ENCODE data around the gene IGSF22. TPM values are rescaled to one million over a fixed set of nuclear protein-coding genes. Genes with fewer than 3 reads are reported as not detected.

IGSF22 gene
- total RNA-seq, 2 experiments from 2014 or later = 4.0 to 5.0 TPM

DNA sequence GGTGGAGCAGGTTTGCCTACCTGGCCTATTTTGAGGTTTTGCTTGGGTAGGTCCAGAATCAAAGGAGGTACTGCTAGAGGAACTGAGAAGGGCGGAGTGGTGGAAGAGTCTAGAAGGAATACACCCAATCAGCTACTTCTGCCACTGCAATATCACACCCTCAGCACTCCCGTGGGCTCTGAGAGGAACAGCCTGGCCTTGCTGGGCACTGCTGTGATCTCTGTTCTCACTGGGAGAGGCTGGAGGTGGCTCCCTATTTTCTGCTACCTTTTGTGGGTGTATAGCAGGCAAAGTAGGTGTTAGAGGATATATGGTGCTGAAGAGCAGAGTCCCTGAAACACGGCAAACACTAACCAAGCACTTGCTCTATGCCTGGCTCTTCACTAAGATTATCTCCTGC, 25.0 kb upstream of the IGSF22 start:
- H3K27ac Mint-ChIP-seq = no peak overlapping the region
- H3K4me1 Mint-ChIP-seq (ENCODE audit: low read depth) = no peaks in the 10 kb centered on the region
- no peak overlapping the region for H3K4me3 ChIP-seq (ENCODE audit: low read length)
- H3K27me3 ChIP-seq (ENCODE audit: control insufficient read depth in 1 of 2, insufficient read depth in 2 of 2, low read length in 2 of 2) = peaks cover 4% of the 10 kb centered on the region in 2 experiments
- ChIA-PET CTCF (no interaction called here), POLR2A (no interaction called here)
- no peak for ATAC-seq (ENCODE audit: poor library complexity)
- H3K4me3 Mint-ChIP-seq = no peak overlapping the region
- no peaks in the 10 kb centered on the region for H3K27me3 Mint-ChIP-seq
- no peak overlapping the region for H3K27ac ChIP-seq (ENCODE audit: low read depth in 1 of 2, low read length in 2 of 2)
- no peak for DNase-seq
- H3K9me3 ChIP-seq (ENCODE audit: control insufficient read depth in 1 of 2, insufficient read depth in 1 of 2, low read length in 2 of 2) = no peaks in the 10 kb centered on the region
- intact Hi-C loops (cut with DNase I, micrococcal nuclease) = no loop called here
- no peaks in the 10 kb centered on the region for H3K36me3 Mint-ChIP-seq (ENCODE audit: low read depth)
- H3K4me1 ChIP-seq (ENCODE audit: insufficient read depth, low read length) = no peaks in the 10 kb centered on the region
- H3K9me3 Mint-ChIP-seq = no peaks in the 10 kb centered on the region
- TF ChIP-seq CTCF (IDR thresholded peaks at IDR 0.05) = no peak
- H3K36me3 ChIP-seq (ENCODE audit: insufficient read depth, low read length) = no peaks in the 10 kb centered on the region

DNA sequence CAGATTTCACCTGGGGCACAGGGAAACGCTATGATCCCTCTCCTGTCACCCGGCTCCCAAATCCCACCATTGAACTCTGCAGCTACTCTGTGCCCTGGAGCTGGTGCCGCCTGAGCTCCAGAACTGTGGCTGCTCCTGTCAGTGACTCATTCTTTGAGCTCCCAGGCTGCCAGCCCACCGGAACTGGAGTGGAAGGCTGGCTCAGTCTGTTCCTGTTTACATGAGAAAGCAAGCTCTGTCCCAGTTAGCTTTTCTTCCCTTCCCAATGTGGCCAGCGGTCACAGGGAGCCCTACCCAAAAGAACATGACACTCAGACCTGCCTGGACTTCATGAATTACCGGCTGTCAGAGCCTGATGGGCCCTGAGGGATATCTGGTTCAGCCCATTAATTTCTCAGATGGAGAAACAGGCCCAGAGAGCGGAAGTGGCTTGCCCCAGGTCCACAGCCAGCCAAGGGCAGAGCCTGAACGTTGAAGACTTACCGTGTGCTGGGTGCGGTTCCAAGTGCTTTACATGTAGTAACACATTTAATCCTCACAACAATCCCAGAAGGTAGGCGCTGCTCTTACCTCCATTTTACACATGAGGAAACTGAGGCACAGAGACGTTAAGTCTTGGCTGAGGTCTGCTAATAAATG, 23.8 kb upstream of the IGSF22 start:
- ChIA-PET CTCF (no interaction called here), POLR2A (no interaction called here)
- H3K4me1 ChIP-seq (ENCODE audit: insufficient read depth, low read length) = no peaks in the 10 kb centered on the region
- H3K9me3 ChIP-seq (ENCODE audit: control insufficient read depth in 1 of 2, insufficient read depth in 1 of 2, low read length in 2 of 2) = no peaks in the 10 kb centered on the region
- no peaks in the 10 kb centered on the region for H3K27me3 Mint-ChIP-seq
- TF ChIP-seq CTCF (IDR thresholded peaks at IDR 0.05) = no peak
- no peak overlapping the region for H3K4me3 ChIP-seq (ENCODE audit: low read length)
- no peaks in the 10 kb centered on the region for H3K4me1 Mint-ChIP-seq (ENCODE audit: low read depth)
- H3K27ac ChIP-seq (ENCODE audit: low read depth in 1 of 2, low read length in 2 of 2) = no peak overlapping the region
- H3K36me3 Mint-ChIP-seq (ENCODE audit: low read depth) = no peaks in the 10 kb centered on the region
- ATAC-seq (ENCODE audit: poor library complexity) (no peak), DNase-seq (no peak)
- intact Hi-C loops (cut with DNase I, micrococcal nuclease) = no loop called here
- H3K36me3 ChIP-seq (ENCODE audit: insufficient read depth, low read length) = no peaks in the 10 kb centered on the region
- peaks cover 4% of the 10 kb centered on the region in 2 experiments for H3K27me3 ChIP-seq (ENCODE audit: control insufficient read depth in 1 of 2, insufficient read depth in 2 of 2, low read length in 2 of 2)
- no peak overlapping the region for H3K27ac Mint-ChIP-seq
- H3K9me3 Mint-ChIP-seq = no peaks in the 10 kb centered on the region
- H3K4me3 Mint-ChIP-seq = no peak overlapping the region

DNA sequence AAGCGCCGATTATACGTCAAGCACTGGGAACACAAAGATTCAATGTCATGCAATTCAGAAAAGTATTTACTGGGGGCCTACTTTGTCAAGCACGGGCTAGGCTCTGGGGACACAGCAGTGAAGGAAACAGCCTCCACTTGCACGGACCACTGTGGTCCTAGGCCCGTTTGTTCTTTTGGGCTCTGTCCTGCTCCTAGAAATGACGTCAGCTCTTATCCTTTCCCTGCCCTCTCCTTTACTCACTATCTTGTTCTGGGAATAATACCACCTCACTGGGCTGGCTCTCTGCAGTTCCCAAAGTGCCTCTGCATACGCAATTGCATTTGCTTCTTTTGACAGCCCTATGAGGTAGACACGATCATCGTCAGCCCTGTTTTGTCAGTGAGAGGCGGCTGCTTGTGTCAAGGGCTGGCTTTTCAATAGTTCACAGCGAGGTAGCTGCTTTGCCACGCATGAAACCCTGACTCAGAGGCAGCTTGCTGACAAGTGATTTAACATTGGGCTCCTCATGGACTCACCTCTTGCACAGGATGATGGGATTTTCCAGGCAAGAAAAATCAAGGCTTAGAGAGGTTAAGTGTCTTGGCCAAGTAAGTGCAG, 22.9 kb upstream of the IGSF22 start:
- no peaks in the 10 kb centered on the region for H3K27me3 Mint-ChIP-seq
- H3K36me3 Mint-ChIP-seq (ENCODE audit: low read depth) = no peaks in the 10 kb centered on the region
- DNase-seq (no peak), ATAC-seq (ENCODE audit: poor library complexity) (no peak)
- ChIA-PET CTCF (no interaction called here), POLR2A (no interaction called here)
- peaks cover 4% of the 10 kb centered on the region in 2 experiments for H3K27me3 ChIP-seq (ENCODE audit: control insufficient read depth in 1 of 2, insufficient read depth in 2 of 2, low read length in 2 of 2)
- no peak overlapping the region for H3K27ac ChIP-seq (ENCODE audit: low read depth in 1 of 2, low read length in 2 of 2)
- no peak overlapping the region for H3K4me3 Mint-ChIP-seq
- H3K4me1 Mint-ChIP-seq (ENCODE audit: low read depth) = no peaks in the 10 kb centered on the region
- no peak overlapping the region for H3K4me3 ChIP-seq (ENCODE audit: low read length)
- H3K9me3 ChIP-seq (ENCODE audit: control insufficient read depth in 1 of 2, insufficient read depth in 1 of 2, low read length in 2 of 2) = no peaks in the 10 kb centered on the region
- H3K27ac Mint-ChIP-seq = no peak overlapping the region
- intact Hi-C loops (cut with DNase I, micrococcal nuclease) = no loop called here
- H3K9me3 Mint-ChIP-seq = no peaks in the 10 kb centered on the region
- H3K36me3 ChIP-seq (ENCODE audit: insufficient read depth, low read length) = no peaks in the 10 kb centered on the region
- TF ChIP-seq CTCF (IDR thresholded peaks at IDR 0.05) = no peak
- no peaks in the 10 kb centered on the region for H3K4me1 ChIP-seq (ENCODE audit: insufficient read depth, low read length)
